GM21367 (cell line): ENCODE measurements around the gene KLRC4.
"Not testable (repeated sequence)": the region's sequence is repeated elsewhere in the genome, so short reads cannot be mapped to it uniquely, and the experiment has no call there.

Source experiments
- ATAC-seq: cut with Tn5 transposase; IDR thresholded peaks from one replicate; pipeline ENCODE4 v1.9.1; 2021; ENCODE audit not compliant: unreplicated experiment

KLRC4 gene

GRCh38 chr12:10409392-10409791 is at the start of gene KLRC4:
Gene KLRC4, minus strand, starts transcription at chr12:10409757. Its CDS starts 182 bp downstream, at chr12:10409575.
- ATAC-seq = no peak

GRCh38 chr12:10457760-10458159 is 48.2 kb upstream of the KLRC4 start:
- ATAC-seq = no peak

GRCh38 chr12:10456856-10457255 is 47.3 kb upstream of the KLRC4 start:
- ATAC-seq = no peak

GRCh38 chr12:10455766-10456165 is 46.2 kb upstream of the KLRC4 start:
- ATAC-seq = no peak

GRCh38 chr12:10454531-10454930 is 45.0 kb upstream of the KLRC4 start:
- no peak for ATAC-seq

- no peak for ATAC-seq
These were observed 43.6 kb upstream of the KLRC4 start, which contains the start of gene KLRC1 for GRCh38 chr12:10453156-10453555. Gene KLRC1, minus strand, starts transcription at chr12:10453377. Its CDS starts 2,221 bp downstream, at chr12:10451156.

- no peak for ATAC-seq
These were observed 38.7 kb upstream of the KLRC4 start for GRCh38 chr12:10448236-10448635.

- not testable (repeated sequence) for ATAC-seq
These were observed 36.5 kb upstream of the KLRC4 start for GRCh38 chr12:10446052-10446451.

- ATAC-seq = not testable (repeated sequence)
These were observed 31.6 kb upstream of the KLRC4 start for GRCh38 chr12:10441144-10441543.

GRCh38 chr12:10439608-10440274 is 30.2 kb upstream of the KLRC4 start:
- ATAC-seq = not testable (repeated sequence)

- not testable (repeated sequence) for ATAC-seq
These were observed 28.0 kb upstream of the KLRC4 start for GRCh38 chr12:10437601-10438000.

GRCh38 chr12:10435816-10436215 is 26.3 kb upstream of the KLRC4 start, which contains the start of gene KLRC2:
Gene KLRC2, minus strand, starts transcription at chr12:10436010. Its CDS starts 24 bp downstream, at chr12:10435986.
- ATAC-seq = not testable (repeated sequence)

- ATAC-seq = not testable (repeated sequence)
These were observed 21.1 kb upstream of the KLRC4 start for GRCh38 chr12:10430623-10431022.

- ATAC-seq = not testable (repeated sequence)
These were observed 16.4 kb upstream of the KLRC4 start for GRCh38 chr12:10425938-10426337.

- not testable (repeated sequence) for ATAC-seq
These were observed 14.8 kb upstream of the KLRC4 start for GRCh38 chr12:10424260-10424899.

- ATAC-seq = not testable (repeated sequence)
These were observed 12.6 kb upstream of the KLRC4 start for GRCh38 chr12:10422159-10422558.

GRCh38 chr12:10420334-10420733 is 10.8 kb upstream of the KLRC4 start, which contains the start of gene KLRC3:
Gene KLRC3, minus strand, starts transcription at chr12:10420595. Its CDS starts 45 bp downstream, at chr12:10420550.
- not testable (repeated sequence) for ATAC-seq

GRCh38 chr12:10408842-10409241 is 715 bp downstream of the KLRC4 start:
- ATAC-seq = no peak

- no peak for ATAC-seq
These were observed 2.8 kb downstream of the KLRC4 start for GRCh38 chr12:10406725-10407124.

GRCh38 chr12:10405294-10405693 is 4.3 kb downstream of the KLRC4 start:
- ATAC-seq = no peak

GRCh38 chr12:10404798-10405197 is 4.8 kb downstream of the KLRC4 start:
- ATAC-seq = no peak

GRCh38 chr12:10400829-10401228 is 8.7 kb downstream of the KLRC4 start:
- no peak for ATAC-seq
